HL-60 (cell line): ENCODE data around the gene DPYD.

ENCODE experiments used
- DNase-seq, 2 experiments: peaks; one replicate each; pipeline ENCODE4 v3.0.0-alpha.2; 2010 to 2020; ENCODE audit warnings: low read depth in 1 of 2, low spot score in 1 of 2
- H3K27ac ChIP-seq: fragments of 250-450 bp; sonication (Bioruptor Pico); replicated peaks from 2 replicates; pipeline ENCODE4 v1.5.1; 2020; ENCODE audit warnings: mild to moderate bottlenecking, moderate library complexity
- H3K27me3 ChIP-seq: fragments of 250-450 bp; sonication (Bioruptor Pico); 2 replicates; pipeline ENCODE4 v1.5.1; 2021; ENCODE audit warnings: mild to moderate bottlenecking, moderate library complexity; ENCODE audit not compliant: insufficient read depth, poor library complexity, severe bottlenecking
- H3K4me3 ChIP-seq: replicated peaks from 2 replicates; pipeline ENCODE4 v1.5.1; 2011; ENCODE audit warnings: mild to moderate bottlenecking, control low read depth, low read length; ENCODE audit not compliant: insufficient read depth
- GABPA ChIP-seq: IDR thresholded peaks from 2 replicates; pipeline ENCODE4 v1.6.1; 2012; ENCODE audit warnings: low read depth
- POLR2AphosphoS5 ChIP-seq: IDR thresholded peaks from 2 replicates; pipeline ENCODE4 v1.6.1; 2012; ENCODE audit warnings: low read depth
- SPI1 ChIP-seq: IDR thresholded peaks from 2 replicates; pipeline ENCODE4 v1.6.1; 2012; ENCODE audit warnings: low read depth, mild to moderate bottlenecking, borderline replicate concordance
- TF ChIP-seq, protein P1 (sequence below): IDR thresholded peaks from 2 replicates; pipeline ENCODE4 v1.6.1; 2012; ENCODE audit warnings: low read depth; ENCODE audit not compliant: insufficient replicate concordance
- TF ChIP-seq, protein P2 (sequence below): IDR thresholded peaks from one replicate; pipeline ENCODE4 v1.5.1; 2011; ENCODE audit warnings: low read length, control low read depth, inconsistent platforms; ENCODE audit not compliant: insufficient read depth

DPYD gene

DNA sequence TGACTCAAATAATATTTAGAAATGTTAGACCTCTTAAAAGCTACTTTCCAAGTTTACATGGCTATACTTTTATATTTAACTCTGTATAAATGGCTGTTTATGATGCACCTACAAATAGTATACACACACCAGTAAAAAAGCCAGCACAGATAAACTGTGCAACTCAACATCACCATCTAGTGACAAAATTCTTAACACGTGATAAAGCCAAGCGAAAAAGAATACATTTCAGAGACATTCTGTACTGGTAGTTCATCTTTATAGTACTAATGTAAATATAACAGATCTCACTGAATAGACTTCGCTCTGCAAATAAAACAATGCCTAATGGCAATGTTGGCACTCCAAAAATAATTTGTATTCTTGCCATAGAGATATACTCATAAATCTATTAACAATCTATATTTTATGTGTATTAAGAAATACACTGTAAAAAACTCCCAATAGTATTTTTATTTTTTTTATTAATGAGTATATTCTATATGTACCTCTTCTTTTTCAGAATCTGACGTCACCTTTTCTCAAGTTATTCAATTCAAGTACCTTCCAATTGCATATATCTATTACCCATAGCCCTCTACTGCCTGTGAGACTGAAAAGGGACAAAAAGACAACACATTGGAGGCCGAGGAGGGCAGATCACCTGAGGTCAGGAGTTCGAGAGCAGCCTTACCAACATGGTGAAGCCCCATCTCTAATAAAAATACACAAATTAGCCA lies 100.2 kb downstream of the DPYD start:
- TF ChIP-seq, protein P1, sequence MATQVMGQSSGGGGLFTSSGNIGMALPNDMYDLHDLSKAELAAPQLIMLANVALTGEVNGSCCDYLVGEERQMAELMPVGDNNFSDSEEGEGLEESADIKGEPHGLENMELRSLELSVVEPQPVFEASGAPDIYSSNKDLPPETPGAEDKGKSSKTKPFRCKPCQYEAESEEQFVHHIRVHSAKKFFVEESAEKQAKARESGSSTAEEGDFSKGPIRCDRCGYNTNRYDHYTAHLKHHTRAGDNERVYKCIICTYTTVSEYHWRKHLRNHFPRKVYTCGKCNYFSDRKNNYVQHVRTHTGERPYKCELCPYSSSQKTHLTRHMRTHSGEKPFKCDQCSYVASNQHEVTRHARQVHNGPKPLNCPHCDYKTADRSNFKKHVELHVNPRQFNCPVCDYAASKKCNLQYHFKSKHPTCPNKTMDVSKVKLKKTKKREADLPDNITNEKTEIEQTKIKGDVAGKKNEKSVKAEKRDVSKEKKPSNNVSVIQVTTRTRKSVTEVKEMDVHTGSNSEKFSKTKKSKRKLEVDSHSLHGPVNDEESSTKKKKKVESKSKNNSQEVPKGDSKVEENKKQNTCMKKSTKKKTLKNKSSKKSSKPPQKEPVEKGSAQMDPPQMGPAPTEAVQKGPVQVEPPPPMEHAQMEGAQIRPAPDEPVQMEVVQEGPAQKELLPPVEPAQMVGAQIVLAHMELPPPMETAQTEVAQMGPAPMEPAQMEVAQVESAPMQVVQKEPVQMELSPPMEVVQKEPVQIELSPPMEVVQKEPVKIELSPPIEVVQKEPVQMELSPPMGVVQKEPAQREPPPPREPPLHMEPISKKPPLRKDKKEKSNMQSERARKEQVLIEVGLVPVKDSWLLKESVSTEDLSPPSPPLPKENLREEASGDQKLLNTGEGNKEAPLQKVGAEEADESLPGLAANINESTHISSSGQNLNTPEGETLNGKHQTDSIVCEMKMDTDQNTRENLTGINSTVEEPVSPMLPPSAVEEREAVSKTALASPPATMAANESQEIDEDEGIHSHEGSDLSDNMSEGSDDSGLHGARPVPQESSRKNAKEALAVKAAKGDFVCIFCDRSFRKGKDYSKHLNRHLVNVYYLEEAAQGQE, result no peak
- TF ChIP-seq POLR2AphosphoS5 (no peak), SPI1 (no peak), GABPA (no peak)
- TF ChIP-seq, protein P2, sequence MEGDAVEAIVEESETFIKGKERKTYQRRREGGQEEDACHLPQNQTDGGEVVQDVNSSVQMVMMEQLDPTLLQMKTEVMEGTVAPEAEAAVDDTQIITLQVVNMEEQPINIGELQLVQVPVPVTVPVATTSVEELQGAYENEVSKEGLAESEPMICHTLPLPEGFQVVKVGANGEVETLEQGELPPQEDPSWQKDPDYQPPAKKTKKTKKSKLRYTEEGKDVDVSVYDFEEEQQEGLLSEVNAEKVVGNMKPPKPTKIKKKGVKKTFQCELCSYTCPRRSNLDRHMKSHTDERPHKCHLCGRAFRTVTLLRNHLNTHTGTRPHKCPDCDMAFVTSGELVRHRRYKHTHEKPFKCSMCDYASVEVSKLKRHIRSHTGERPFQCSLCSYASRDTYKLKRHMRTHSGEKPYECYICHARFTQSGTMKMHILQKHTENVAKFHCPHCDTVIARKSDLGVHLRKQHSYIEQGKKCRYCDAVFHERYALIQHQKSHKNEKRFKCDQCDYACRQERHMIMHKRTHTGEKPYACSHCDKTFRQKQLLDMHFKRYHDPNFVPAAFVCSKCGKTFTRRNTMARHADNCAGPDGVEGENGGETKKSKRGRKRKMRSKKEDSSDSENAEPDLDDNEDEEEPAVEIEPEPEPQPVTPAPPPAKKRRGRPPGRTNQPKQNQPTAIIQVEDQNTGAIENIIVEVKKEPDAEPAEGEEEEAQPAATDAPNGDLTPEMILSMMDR, result no peak
- DNase-seq, result no peak
- Histone ChIP-seq H3K27me3 (no peaks in the 10 kb centered on the region), H3K27ac (no peak overlapping the region), H3K4me3 (no peak overlapping the region)

DNA sequence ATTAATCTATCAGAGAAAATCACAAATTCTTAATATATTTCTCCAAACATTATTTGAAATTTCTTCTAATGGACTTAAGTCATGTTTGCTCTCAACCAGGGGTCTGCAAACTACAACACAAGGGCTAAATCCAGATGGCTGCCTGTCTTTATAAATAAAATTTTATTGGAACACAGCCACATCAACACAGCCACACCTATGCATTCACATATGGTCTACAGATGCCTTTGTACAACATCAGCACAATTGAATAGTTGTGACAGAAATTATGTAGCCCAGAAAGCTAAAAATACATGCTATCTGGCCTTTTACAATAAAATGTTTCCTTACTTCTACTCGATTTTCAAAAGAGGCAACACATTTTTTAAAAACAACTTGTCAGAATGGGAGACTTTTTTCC lies 103.9 kb downstream of the DPYD start:
- Histone ChIP-seq H3K27ac (no peak overlapping the region), H3K4me3 (no peak overlapping the region), H3K27me3 (no peaks in the 10 kb centered on the region)
- no peak for DNase-seq
- no peak for TF ChIP-seq GABPA
- TF ChIP-seq, protein P2, result no peak
- no peak for TF ChIP-seq POLR2AphosphoS5
- no peak for TF ChIP-seq SPI1
- TF ChIP-seq, protein P1, result no peak

DNA sequence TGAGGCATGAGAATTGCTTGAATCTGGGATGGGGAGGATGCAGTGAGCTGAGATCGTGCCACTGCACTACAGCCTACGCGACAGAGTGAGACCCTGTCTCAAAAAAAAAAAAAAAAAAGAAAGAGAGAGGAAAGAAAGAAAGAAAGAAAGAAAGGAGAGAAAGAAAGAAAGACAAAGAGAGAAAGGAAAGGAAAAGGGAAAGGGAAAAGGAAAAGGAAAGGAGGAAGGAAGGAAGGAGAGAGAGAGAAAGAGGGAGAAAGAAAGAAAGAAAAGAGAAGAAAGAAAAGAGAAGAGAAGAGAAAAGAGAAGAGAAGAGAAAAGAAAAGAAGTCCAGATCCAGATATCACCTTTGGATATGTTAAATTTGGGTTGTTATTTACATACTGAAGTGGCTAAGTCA lies 106.0 kb downstream of the DPYD start:
- no peak for DNase-seq
- Histone ChIP-seq H3K4me3 (no peak overlapping the region), H3K27ac (no peak overlapping the region), H3K27me3 (no peaks in the 10 kb centered on the region)
- TF ChIP-seq POLR2AphosphoS5 (no peak), GABPA (no peak), SPI1 (no peak)
- TF ChIP-seq, protein P1, result no peak
- TF ChIP-seq, protein P2, result no peak
